ENCODE data around the gene KLF1.

Gene KLF1

DNA sequence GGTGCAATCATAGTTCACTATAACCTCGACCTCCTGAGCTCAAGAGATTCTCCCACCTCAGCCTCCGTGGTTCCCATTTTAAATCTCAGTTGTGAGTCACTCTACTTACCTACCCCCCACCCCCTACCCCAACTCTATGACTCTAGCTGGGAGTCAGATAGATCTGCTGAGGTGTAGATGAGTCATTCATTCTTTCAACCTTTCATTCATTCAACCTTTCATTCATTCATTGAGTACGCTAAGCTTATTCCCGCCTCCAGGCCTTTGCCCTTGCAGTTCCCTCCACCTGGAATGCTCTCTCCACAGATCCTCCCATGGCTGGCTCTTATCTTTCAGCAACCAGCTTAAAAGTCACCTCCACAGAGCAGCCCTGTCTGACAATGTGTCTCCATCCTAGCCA, 49.8 kb downstream of the KLF1 start:
- Histone ChIP-seq H3K27me3 (no peaks in the 10 kb centered on the region), H3K36me3 (no peaks in the 10 kb centered on the region), H3K4me1 (peaks cover 19% of the 10 kb centered on the region), H3K4me3 (ENCODE audit: low read depth, low read length) (no peak overlapping the region), H3K9me3 (no peaks in the 10 kb centered on the region)
- DNase-seq: no peak
- TF ChIP-seq, protein P1, sequence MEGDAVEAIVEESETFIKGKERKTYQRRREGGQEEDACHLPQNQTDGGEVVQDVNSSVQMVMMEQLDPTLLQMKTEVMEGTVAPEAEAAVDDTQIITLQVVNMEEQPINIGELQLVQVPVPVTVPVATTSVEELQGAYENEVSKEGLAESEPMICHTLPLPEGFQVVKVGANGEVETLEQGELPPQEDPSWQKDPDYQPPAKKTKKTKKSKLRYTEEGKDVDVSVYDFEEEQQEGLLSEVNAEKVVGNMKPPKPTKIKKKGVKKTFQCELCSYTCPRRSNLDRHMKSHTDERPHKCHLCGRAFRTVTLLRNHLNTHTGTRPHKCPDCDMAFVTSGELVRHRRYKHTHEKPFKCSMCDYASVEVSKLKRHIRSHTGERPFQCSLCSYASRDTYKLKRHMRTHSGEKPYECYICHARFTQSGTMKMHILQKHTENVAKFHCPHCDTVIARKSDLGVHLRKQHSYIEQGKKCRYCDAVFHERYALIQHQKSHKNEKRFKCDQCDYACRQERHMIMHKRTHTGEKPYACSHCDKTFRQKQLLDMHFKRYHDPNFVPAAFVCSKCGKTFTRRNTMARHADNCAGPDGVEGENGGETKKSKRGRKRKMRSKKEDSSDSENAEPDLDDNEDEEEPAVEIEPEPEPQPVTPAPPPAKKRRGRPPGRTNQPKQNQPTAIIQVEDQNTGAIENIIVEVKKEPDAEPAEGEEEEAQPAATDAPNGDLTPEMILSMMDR (IDR thresholded peaks at IDR 0.05; ENCODE audit: low read depth, low read length): no peak

DNA sequence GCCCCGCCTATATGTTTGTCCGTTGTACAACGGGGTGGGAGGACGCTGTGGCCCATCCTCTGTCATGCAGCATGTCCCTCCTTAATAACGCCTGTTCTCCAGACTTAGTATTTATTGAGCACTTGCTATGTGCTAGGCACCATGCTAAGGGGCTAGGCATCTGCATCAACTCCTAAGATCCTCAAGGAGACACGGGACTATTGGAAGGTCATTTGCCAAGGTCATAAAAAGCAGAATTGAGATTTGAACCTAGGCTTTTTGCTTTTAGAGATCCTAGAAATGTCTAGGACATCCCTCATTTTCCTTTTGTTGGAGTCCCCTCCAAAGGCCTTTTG, 50.5 kb downstream of the KLF1 start:
- Histone ChIP-seq H3K4me3 (ENCODE audit: low read depth, low read length) (no peak overlapping the region), H3K9me3 (no peaks in the 10 kb centered on the region), H3K36me3 (no peaks in the 10 kb centered on the region), H3K4me1 (peaks cover 14% of the 10 kb centered on the region), H3K27me3 (no peaks in the 10 kb centered on the region)
- TF ChIP-seq, protein P1 (IDR thresholded peaks at IDR 0.05; ENCODE audit: low read depth, low read length): no peak
- no peak for DNase-seq

DNA sequence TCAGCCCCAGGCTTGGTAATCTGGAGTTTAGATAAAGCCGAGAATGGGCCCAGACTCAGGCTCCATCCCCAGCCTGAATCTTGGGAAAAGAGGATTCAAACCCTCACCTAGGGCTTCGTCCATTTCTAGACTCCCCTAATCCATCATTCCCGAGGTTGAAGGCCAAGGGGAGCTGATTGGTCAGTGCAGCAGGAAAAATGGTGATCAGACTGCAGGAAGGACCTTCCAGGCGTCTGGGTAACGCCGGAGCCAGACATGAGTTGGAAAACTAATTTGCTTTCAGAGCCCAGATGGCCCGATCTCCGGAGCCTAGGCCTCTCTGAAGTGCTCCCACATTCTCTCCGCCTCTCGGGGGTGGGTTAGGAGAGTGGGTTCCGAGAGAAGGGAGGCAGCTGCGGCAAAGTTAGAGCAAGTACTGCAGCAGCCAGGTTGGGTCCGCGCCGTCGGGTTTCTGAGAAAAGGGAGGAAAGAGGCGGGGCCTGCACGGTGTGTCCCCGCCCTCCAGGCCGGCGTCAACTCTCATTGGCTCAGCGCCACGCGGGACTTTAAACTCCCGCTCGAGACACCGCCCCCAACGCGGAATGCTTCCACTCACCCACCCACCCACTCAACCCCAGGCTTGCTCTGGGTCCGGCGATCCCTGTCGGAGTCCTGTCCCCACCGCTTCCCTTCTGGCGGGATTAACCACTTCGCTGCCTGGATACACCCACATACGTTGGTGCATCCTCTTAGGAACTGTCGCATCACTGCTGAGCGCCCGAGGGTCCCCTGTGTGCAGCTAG, 51.8 kb downstream of the KLF1 start:
- no peaks in the 10 kb centered on the region for H3K9me3 ChIP-seq
- H3K4me1 ChIP-seq: peaks cover 11% of the 10 kb centered on the region
- no peaks in the 10 kb centered on the region for H3K27me3 ChIP-seq
- H3K36me3 ChIP-seq: no peaks in the 10 kb centered on the region
- peak overlapping the region; percentile 39 for H3K4me3 ChIP-seq (ENCODE audit: low read depth, low read length)
- DNase-seq: peak; percentile 72
- TF ChIP-seq, protein P1 (IDR thresholded peaks at IDR 0.05; ENCODE audit: low read depth, low read length): no peak

DNA sequence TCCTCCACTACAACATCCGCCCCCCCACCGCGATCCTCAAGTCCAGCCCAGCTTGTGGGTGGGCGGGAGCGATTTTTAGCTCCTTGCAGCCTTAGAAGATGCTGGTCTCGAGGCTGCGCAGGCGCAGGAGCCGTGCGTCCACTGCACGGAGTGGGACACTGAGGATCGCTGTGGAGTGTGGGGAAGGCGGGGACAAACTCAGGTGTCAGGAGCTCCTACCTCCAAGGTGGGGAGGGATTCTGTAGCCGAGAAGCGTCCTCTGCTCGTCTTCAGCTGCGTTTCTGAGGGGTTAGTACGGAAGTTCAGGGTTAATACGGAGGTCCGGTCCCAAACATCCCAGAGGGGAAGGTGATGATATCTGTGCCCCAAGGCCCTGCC, 52.4 kb downstream of the KLF1 start, which contains the start of gene RTBDN:
Gene RTBDN, minus strand, starts transcription at position 14 of the 378 bp plus-strand sequence. CDS start 4,600 bp downstream, outside the sequence.
- H3K4me1 ChIP-seq: peaks cover 8% of the 10 kb centered on the region
- TF ChIP-seq, protein P1 (IDR thresholded peaks at IDR 0.05; ENCODE audit: low read depth, low read length): no peak
- H3K36me3 ChIP-seq: no peaks in the 10 kb centered on the region
- no peaks in the 10 kb centered on the region for H3K27me3 ChIP-seq
- H3K4me3 ChIP-seq (ENCODE audit: low read depth, low read length): peak within 1 kb of the TSS; percentile 67
- no peak for DNase-seq
- no peaks in the 10 kb centered on the region for H3K9me3 ChIP-seq
